NCI-H1417 (cell line): ENCODE measurements around the gene SH2D2A.
A peak's percentile ranks its signal among the peaks of the same experiment; 100 is the strongest.

Experiments
- DNase-seq, 3 experiments: peaks; one replicate each; lab custom pipeline; 2025; lab: John Stamatoyannopoulos, UW

Gene SH2D2A

GRCh38 chr1:156803086-156803851 is 13.4 kb downstream of the SH2D2A start:
- no peak for DNase-seq

- DNase-seq: no peak
Observed at GRCh38 chr1:156802421-156802935, 14.2 kb downstream of the SH2D2A start.

- peak in 1 of 3 experiments; percentile 46 for DNase-seq
Observed at GRCh38 chr1:156801409-156802121, 15.1 kb downstream of the SH2D2A start.

GRCh38 chr1:156797212-156797871 is 19.3 kb downstream of the SH2D2A start:
- DNase-seq: peak; percentile 19 to 74 (median 72)

- DNase-seq: peak in 1 of 3 experiments; percentile 54
Observed at GRCh38 chr1:156796340-156797097, 20.1 kb downstream of the SH2D2A start.

- peak in 1 of 3 experiments; percentile 39 for DNase-seq
Observed at GRCh38 chr1:156795787-156796186, 20.9 kb downstream of the SH2D2A start.

- DNase-seq: no peak
Observed at GRCh38 chr1:156795374-156795733, 21.3 kb downstream of the SH2D2A start.

- no peak for DNase-seq
Observed at GRCh38 chr1:156794506-156795373, 21.9 kb downstream of the SH2D2A start.

GRCh38 chr1:156789621-156790318 is 26.9 kb downstream of the SH2D2A start:
- no peak for DNase-seq

- no peak for DNase-seq
Observed at GRCh38 chr1:156788136-156788535, 28.5 kb downstream of the SH2D2A start.

- DNase-seq: no peak
Observed at GRCh38 chr1:156786640-156787039, 30.0 kb downstream of the SH2D2A start.

- DNase-seq: no peak
Observed at GRCh38 chr1:156785458-156785857, 31.2 kb downstream of the SH2D2A start.

- no peak for DNase-seq
Observed at GRCh38 chr1:156781585-156782186, 35.0 kb downstream of the SH2D2A start.

GRCh38 chr1:156777573-156777972 is 39.1 kb downstream of the SH2D2A start:
- no peak for DNase-seq

- no peak for DNase-seq
Observed at GRCh38 chr1:156776942-156777341, 39.7 kb downstream of the SH2D2A start.

GRCh38 chr1:156775799-156776198 is 40.8 kb downstream of the SH2D2A start:
- DNase-seq: no peak

- DNase-seq: no peak
Observed at GRCh38 chr1:156773607-156774006, 43.0 kb downstream of the SH2D2A start.

- no peak for DNase-seq
Observed at GRCh38 chr1:156772728-156773497, 43.7 kb downstream of the SH2D2A start.

- no peak for DNase-seq
Observed at GRCh38 chr1:156772222-156772621, 44.4 kb downstream of the SH2D2A start.
